HEK293T (cell line): ENCODE results near the gene MVB12B.

Experiments
- CTBP1 ChIP-seq: fragments of 450-650 bp; IDR thresholded peaks from 2 replicates; pipeline ENCODE4 v1.6.1; 2016; ENCODE audit warnings: borderline replicate concordance
- ELF4 ChIP-seq: fragments of 450-650 bp; IDR thresholded peaks from 2 replicates; pipeline ENCODE4 v1.6.1; 2017; ENCODE audit warnings: antibody characterized with exemption
- FOXK2 ChIP-seq: fragments of 450-650 bp; IDR thresholded peaks from 2 replicates; pipeline ENCODE4 v1.6.1; 2016; ENCODE audit warnings: mild to moderate bottlenecking
- FOXM1 ChIP-seq: fragments of 450-650 bp; IDR thresholded peaks from 2 replicates; pipeline ENCODE4 v1.6.1; 2017; ENCODE audit warnings: mild to moderate bottlenecking, borderline replicate concordance
- L3MBTL2 ChIP-seq: fragments of 450-650 bp; conservative IDR thresholded peaks from 2 replicates; pipeline ENCODE4 v1.6.1; 2016; ENCODE audit warnings: mild to moderate bottlenecking
- LEF1 ChIP-seq: fragments of 450-650 bp; IDR thresholded peaks from 2 replicates; pipeline ENCODE4 v1.6.1; 2017; ENCODE audit warnings: mild to moderate bottlenecking, borderline replicate concordance
- SP1 ChIP-seq: fragments of 450-650 bp; IDR thresholded peaks from 2 replicates; pipeline ENCODE4 v1.6.1; 2017
- SUZ12 ChIP-seq: fragments of 450-650 bp; IDR thresholded peaks from 2 replicates; pipeline ENCODE4 v1.6.1; 2016; ENCODE audit warnings: mild to moderate bottlenecking
- ZNF384 ChIP-seq: fragments of 450-650 bp; IDR thresholded peaks from 2 replicates; pipeline ENCODE4 v1.6.1; 2016
- TF ChIP-seq, protein P1 (sequence below): fragments of 450-650 bp; IDR thresholded peaks from 2 replicates; pipeline ENCODE4 v1.6.1; 2016

DNA sequence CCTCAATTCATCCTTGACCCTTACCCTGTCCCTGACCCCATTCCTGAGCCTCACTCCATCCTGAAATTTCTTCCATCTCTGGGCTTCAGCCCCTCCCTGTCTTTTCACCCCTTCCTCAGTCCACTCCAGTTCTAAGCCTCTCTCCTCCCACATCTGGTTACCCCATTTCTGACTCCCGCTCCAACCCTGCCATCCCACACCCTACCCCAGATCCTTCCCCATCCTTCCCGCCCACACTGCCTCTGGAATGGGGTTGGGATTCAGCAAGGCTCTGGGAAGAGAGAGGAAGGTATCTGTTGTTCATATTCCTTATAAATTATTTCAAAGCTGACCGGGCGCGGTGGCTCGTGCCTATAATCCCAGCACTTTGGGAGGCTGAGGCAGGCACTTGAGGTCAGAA is 29.9 kb upstream of the MVB12B start:
- TF ChIP-seq LEF1 (no peak), ELF4 (no peak), L3MBTL2 (no peak), FOXK2 (no peak), SUZ12 (no peak), CTBP1 (no peak), FOXM1 (no peak), SP1 (no peak), ZNF384 (no peak)
- TF ChIP-seq, protein P1, sequence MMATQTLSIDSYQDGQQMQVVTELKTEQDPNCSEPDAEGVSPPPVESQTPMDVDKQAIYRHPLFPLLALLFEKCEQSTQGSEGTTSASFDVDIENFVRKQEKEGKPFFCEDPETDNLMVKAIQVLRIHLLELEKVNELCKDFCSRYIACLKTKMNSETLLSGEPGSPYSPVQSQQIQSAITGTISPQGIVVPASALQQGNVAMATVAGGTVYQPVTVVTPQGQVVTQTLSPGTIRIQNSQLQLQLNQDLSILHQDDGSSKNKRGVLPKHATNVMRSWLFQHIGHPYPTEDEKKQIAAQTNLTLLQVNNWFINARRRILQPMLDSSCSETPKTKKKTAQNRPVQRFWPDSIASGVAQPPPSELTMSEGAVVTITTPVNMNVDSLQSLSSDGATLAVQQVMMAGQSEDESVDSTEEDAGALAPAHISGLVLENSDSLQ = no peak
